WTC11 (cell line): ENCODE results near the gene GIPR. TPM values are rescaled to one million over a fixed set of nuclear protein-coding genes. Genes with fewer than 3 reads are reported as not detected.

Source experiments
- ATAC-seq: fragments of 200-7000 bp; cut with Tn5 transposase; 2 replicates; pipeline ENCODE4 v1.10.0; 2021; ENCODE audit warnings: mild to moderate bottlenecking, moderate library complexity
- CTCF ChIA-PET: fragments of 300-600 bp; sonication (Branson Sonifier 250); formaldehyde crosslinking; loops from one replicate; lab custom pipeline; 2021; ENCODE audit warnings: antibody characterized with exemption; lab: Charles Lee
- POLR2A ChIA-PET: fragments of 350-600 bp; sonication (Branson Sonifier 250); formaldehyde crosslinking; loops from one replicate; lab custom pipeline; 2021; ENCODE audit warnings: antibody characterized with exemption; lab: Charles Lee
- DNase-seq: peaks from one replicate; pipeline ENCODE4 v3.0.0; 2021; ENCODE audit warnings: low spot score
- H3K27ac Mint-ChIP-seq: 2 replicates; pipeline ENCODE4 v1.8.0; 2021; ENCODE audit warnings: mixed read lengths
- H3K27me3 Mint-ChIP-seq: 2 replicates; pipeline ENCODE4 v1.8.0; 2021; ENCODE audit warnings: low read depth, mild to moderate bottlenecking, moderate library complexity, mixed read lengths
- H3K36me3 Mint-ChIP-seq: 2 replicates; pipeline ENCODE4 v1.8.0; 2021; ENCODE audit warnings: mixed read lengths
- H3K4me1 Mint-ChIP-seq: 2 replicates; pipeline ENCODE4 v1.8.0; 2022; ENCODE audit warnings: mixed read lengths
- H3K4me3 Mint-ChIP-seq: 2 replicates; pipeline ENCODE4 v1.8.0; 2021; ENCODE audit warnings: mild to moderate bottlenecking, moderate library complexity, mixed read lengths
- H3K9me3 Mint-ChIP-seq: 2 replicates; pipeline ENCODE4 v1.8.0; 2021; ENCODE audit warnings: mixed read lengths
- CREM ChIP-seq: sonication (generic); formaldehyde crosslinking; IDR thresholded peaks from 2 replicates; pipeline ENCODE4 v1.8.1; 2022; ENCODE audit warnings: mild to moderate bottlenecking, missing genetic modification reagents, moderate library complexity
- ETV6 ChIP-seq: sonication (generic); formaldehyde crosslinking; IDR thresholded peaks from 2 replicates; pipeline ENCODE4 v1.8.1; 2022; ENCODE audit warnings: mild to moderate bottlenecking, missing genetic modification reagents
- FOXP1 ChIP-seq: sonication (generic); formaldehyde crosslinking; IDR thresholded peaks from 2 replicates; pipeline ENCODE4 v1.8.0; 2022; ENCODE audit warnings: missing genetic modification reagents, mild to moderate bottlenecking, moderate library complexity, borderline replicate concordance
- JAZF1 ChIP-seq: fragments of 250-450 bp; sonication (Bioruptor Pico); IDR thresholded peaks from 2 replicates; pipeline ENCODE4 v1.9.0; 2021; ENCODE audit warnings: moderate library complexity, mild to moderate bottlenecking, inconsistent platforms
- NFATC4 ChIP-seq: fragments of 250-450 bp; sonication (Bioruptor Pico); IDR thresholded peaks from 2 replicates; pipeline ENCODE4 v1.9.0; 2021; ENCODE audit warnings: mild to moderate bottlenecking
- NFYB ChIP-seq: sonication (generic); formaldehyde crosslinking; conservative IDR thresholded peaks from 2 replicates; pipeline ENCODE4 v1.8.0; 2022; ENCODE audit warnings: low read depth, missing genetic modification reagents
- RORB ChIP-seq: fragments of 250-450 bp; sonication (Bioruptor Pico); IDR thresholded peaks from 2 replicates; pipeline ENCODE4 v1.9.0; 2021; ENCODE audit warnings: mild to moderate bottlenecking
- SP1 ChIP-seq: sonication (generic); formaldehyde crosslinking; conservative IDR thresholded peaks from 2 replicates; pipeline ENCODE4 v1.8.1; 2022; ENCODE audit warnings: missing genetic modification reagents
- TEAD4 ChIP-seq: sonication (generic); formaldehyde crosslinking; IDR thresholded peaks from 2 replicates; pipeline ENCODE4 v1.8.0; 2022; ENCODE audit warnings: mild to moderate bottlenecking, missing genetic modification reagents
- total RNA-seq: library from RNA; stranded (reverse); gene quantifications from 3 replicates; pipeline ENCODE4 v1.2.3, GENCODE V29; 2021
- TF ChIP-seq, protein P1 (sequence below): sonication (generic); formaldehyde crosslinking; IDR thresholded peaks from 2 replicates; pipeline ENCODE4 v1.8.1; 2023; ENCODE audit warnings: mild to moderate bottlenecking, missing genetic modification reagents
- TF ChIP-seq, protein P2 (sequence below): sonication (generic); formaldehyde crosslinking; IDR thresholded peaks from 2 replicates; pipeline ENCODE4 v1.8.1; 2023; ENCODE audit warnings: mild to moderate bottlenecking, missing genetic modification reagents
- TF ChIP-seq, protein P3 (sequence below): sonication (generic); formaldehyde crosslinking; IDR thresholded peaks from 2 replicates; pipeline ENCODE4 v1.8.0; 2023; ENCODE audit warnings: missing genetic modification reagents
- TF ChIP-seq, protein P4 (sequence below): fragments of 250-450 bp; sonication (Bioruptor Pico); IDR thresholded peaks from 2 replicates; pipeline ENCODE4 v1.9.0; 2021; ENCODE audit warnings: mild to moderate bottlenecking
- TF ChIP-seq, protein P5 (sequence below): sonication (generic); formaldehyde crosslinking; IDR thresholded peaks from 2 replicates; pipeline ENCODE4 v1.8.1; 2023; ENCODE audit warnings: mild to moderate bottlenecking, missing genetic modification reagents, borderline replicate concordance
- TF ChIP-seq, protein P6 (sequence below): sonication (generic); formaldehyde crosslinking; IDR thresholded peaks from 2 replicates; pipeline ENCODE4 v1.8.1; 2023; ENCODE audit warnings: mild to moderate bottlenecking, moderate library complexity, missing genetic modification reagents
- TF ChIP-seq, protein P7 (sequence below): sonication (generic); formaldehyde crosslinking; IDR thresholded peaks from 2 replicates; pipeline ENCODE4 v1.8.0; 2022; ENCODE audit warnings: mild to moderate bottlenecking, missing genetic modification reagents

Gene GIPR
- total RNA-seq, 1 experiment from 2014 or later = 1.8 TPM

DNA sequence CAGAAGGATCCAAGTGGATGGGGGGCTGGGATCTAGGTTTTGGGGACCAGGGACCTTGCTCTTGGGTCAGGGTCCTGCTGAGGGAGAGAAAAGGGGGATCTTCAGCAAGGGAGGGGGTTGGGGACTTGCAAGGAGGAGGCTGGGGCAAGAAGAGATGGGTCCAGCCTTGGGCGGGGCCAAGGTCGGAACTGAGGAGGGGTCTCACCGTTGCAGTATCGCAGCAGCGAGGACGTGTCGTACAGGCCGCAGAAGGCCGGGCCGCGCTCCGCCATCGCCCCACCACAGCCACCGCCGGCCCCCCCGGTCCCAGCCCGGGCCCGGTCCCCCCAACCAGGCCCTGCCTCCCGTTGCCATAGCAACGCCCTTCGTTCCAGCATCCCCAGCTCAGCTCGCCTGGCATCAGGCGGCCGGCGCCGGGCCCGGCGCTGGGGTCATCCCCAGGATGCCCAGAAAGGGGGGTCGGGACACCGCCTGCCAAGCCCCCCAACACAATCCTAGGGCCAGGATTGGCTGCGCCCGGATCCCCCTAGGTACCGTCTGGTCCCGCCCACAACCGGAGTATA, 22.9 kb upstream of the GIPR start:
- H3K4me3 Mint-ChIP-seq = peak overlapping the region; percentile 86
- ATAC-seq (no peak), DNase-seq (no peak)
- H3K27ac Mint-ChIP-seq = no peak overlapping the region
- ChIA-PET CTCF (interaction anchor here (0.6 to 1.7 kb wide), 21 partner anchors 9 to 241 kb away, joined by 3 to 17 read pairs (median 7); partner anchors contain the start of genes GIPR, PPP1R13L, QPCTL and SIX5), POLR2A (interaction anchor here (1.0 to 1.4 kb wide), 2 partner anchors 32 to 124 kb away, joined by 4 to 7 read pairs; partner anchors contain the start of gene SIX5)
- no peaks in the 10 kb centered on the region for H3K36me3 Mint-ChIP-seq
- no peaks in the 10 kb centered on the region for H3K9me3 Mint-ChIP-seq
- H3K4me1 Mint-ChIP-seq = peaks cover 33% of the 10 kb centered on the region
- peaks cover 24% of the 10 kb centered on the region for H3K27me3 Mint-ChIP-seq
- TF ChIP-seq, protein P1, sequence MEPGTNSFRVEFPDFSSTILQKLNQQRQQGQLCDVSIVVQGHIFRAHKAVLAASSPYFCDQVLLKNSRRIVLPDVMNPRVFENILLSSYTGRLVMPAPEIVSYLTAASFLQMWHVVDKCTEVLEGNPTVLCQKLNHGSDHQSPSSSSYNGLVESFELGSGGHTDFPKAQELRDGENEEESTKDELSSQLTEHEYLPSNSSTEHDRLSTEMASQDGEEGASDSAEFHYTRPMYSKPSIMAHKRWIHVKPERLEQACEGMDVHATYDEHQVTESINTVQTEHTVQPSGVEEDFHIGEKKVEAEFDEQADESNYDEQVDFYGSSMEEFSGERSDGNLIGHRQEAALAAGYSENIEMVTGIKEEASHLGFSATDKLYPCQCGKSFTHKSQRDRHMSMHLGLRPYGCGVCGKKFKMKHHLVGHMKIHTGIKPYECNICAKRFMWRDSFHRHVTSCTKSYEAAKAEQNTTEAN (CRISPR knock-in tag) = no peak
- TF ChIP-seq TEAD4 = no peak
- TF ChIP-seq, protein P2, sequence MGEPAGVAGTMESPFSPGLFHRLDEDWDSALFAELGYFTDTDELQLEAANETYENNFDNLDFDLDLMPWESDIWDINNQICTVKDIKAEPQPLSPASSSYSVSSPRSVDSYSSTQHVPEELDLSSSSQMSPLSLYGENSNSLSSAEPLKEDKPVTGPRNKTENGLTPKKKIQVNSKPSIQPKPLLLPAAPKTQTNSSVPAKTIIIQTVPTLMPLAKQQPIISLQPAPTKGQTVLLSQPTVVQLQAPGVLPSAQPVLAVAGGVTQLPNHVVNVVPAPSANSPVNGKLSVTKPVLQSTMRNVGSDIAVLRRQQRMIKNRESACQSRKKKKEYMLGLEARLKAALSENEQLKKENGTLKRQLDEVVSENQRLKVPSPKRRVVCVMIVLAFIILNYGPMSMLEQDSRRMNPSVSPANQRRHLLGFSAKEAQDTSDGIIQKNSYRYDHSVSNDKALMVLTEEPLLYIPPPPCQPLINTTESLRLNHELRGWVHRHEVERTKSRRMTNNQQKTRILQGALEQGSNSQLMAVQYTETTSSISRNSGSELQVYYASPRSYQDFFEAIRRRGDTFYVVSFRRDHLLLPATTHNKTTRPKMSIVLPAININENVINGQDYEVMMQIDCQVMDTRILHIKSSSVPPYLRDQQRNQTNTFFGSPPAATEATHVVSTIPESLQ (CRISPR knock-in tag) = no peak
- TF ChIP-seq RORB (CRISPR knock-in tag) = no peak
- TF ChIP-seq, protein P3, sequence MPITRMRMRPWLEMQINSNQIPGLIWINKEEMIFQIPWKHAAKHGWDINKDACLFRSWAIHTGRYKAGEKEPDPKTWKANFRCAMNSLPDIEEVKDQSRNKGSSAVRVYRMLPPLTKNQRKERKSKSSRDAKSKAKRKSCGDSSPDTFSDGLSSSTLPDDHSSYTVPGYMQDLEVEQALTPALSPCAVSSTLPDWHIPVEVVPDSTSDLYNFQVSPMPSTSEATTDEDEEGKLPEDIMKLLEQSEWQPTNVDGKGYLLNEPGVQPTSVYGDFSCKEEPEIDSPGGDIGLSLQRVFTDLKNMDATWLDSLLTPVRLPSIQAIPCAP = no peak
- TF ChIP-seq NFATC4 (CRISPR knock-in tag) = no peak
- no peak for TF ChIP-seq NFYB
- TF ChIP-seq, protein P4, sequence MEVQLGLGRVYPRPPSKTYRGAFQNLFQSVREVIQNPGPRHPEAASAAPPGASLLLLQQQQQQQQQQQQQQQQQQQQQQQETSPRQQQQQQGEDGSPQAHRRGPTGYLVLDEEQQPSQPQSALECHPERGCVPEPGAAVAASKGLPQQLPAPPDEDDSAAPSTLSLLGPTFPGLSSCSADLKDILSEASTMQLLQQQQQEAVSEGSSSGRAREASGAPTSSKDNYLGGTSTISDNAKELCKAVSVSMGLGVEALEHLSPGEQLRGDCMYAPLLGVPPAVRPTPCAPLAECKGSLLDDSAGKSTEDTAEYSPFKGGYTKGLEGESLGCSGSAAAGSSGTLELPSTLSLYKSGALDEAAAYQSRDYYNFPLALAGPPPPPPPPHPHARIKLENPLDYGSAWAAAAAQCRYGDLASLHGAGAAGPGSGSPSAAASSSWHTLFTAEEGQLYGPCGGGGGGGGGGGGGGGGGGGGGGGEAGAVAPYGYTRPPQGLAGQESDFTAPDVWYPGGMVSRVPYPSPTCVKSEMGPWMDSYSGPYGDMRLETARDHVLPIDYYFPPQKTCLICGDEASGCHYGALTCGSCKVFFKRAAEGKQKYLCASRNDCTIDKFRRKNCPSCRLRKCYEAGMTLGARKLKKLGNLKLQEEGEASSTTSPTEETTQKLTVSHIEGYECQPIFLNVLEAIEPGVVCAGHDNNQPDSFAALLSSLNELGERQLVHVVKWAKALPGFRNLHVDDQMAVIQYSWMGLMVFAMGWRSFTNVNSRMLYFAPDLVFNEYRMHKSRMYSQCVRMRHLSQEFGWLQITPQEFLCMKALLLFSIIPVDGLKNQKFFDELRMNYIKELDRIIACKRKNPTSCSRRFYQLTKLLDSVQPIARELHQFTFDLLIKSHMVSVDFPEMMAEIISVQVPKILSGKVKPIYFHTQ (CRISPR knock-in tag) = no peak
- no peak for TF ChIP-seq SP1
- TF ChIP-seq ETV6 (CRISPR knock-in tag) = no peak
- TF ChIP-seq CREM (CRISPR knock-in tag) = no peak

DNA sequence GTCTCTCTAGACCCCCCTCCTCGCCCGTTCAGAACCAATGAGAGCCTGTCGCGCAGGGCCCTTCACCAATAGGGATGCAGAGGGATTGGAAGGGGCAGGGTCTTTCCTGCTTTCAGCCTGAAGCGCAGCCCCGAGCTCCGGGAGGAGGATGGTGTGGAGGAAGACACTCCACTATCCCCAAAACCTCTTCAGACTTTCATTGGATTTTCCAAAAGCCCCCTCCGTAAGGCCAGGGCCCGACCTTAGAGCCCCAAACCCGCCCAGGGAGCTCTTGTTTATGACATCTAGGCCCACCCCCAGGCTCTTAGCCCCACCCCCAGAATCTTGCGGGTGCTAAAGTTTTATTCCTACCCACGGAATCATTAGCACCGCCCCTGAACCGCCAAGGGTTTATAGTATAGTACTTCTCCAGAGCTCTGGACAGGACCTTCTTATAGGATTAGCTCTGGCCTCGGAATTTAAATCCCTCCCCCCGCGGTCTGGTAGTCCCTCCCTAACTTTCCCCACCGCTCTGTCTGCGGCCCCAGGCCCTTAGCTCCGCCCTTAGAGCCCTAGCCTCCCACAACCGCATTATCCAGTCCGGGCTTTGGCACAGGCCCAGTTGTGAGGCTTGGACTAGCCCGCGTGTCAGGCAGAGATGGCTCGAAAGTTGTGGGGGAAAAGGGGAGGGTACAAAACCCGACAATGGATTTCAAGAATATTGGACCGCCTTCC, 22.2 kb upstream of the GIPR start:
- CTCF ChIA-PET = interaction anchor here (0.6 to 1.7 kb wide), 22 partner anchors 8 to 241 kb away, joined by 3 to 17 read pairs (median 7); partner anchors contain the start of genes GIPR, PPP1R13L, QPCTL and SIX5
- Mint-ChIP-seq H3K36me3 (no peaks in the 10 kb centered on the region), H3K4me1 (peaks cover 31% of the 10 kb centered on the region), H3K9me3 (no peaks in the 10 kb centered on the region), H3K27me3 (peaks cover 24% of the 10 kb centered on the region), H3K4me3 (peak overlapping the region; percentile 74), H3K27ac (no peak overlapping the region)
- POLR2A ChIA-PET = interaction anchor here (0.6 to 1.4 kb wide), 4 partner anchors 31 to 123 kb away, joined by 3 to 8 read pairs (median 6); partner anchors contain the start of gene SIX5
- DNase-seq (peak; percentile 91), ATAC-seq (peak; percentile 62)
- TF ChIP-seq, protein P1 (CRISPR knock-in tag) = no peak
- TF ChIP-seq, protein P5, sequence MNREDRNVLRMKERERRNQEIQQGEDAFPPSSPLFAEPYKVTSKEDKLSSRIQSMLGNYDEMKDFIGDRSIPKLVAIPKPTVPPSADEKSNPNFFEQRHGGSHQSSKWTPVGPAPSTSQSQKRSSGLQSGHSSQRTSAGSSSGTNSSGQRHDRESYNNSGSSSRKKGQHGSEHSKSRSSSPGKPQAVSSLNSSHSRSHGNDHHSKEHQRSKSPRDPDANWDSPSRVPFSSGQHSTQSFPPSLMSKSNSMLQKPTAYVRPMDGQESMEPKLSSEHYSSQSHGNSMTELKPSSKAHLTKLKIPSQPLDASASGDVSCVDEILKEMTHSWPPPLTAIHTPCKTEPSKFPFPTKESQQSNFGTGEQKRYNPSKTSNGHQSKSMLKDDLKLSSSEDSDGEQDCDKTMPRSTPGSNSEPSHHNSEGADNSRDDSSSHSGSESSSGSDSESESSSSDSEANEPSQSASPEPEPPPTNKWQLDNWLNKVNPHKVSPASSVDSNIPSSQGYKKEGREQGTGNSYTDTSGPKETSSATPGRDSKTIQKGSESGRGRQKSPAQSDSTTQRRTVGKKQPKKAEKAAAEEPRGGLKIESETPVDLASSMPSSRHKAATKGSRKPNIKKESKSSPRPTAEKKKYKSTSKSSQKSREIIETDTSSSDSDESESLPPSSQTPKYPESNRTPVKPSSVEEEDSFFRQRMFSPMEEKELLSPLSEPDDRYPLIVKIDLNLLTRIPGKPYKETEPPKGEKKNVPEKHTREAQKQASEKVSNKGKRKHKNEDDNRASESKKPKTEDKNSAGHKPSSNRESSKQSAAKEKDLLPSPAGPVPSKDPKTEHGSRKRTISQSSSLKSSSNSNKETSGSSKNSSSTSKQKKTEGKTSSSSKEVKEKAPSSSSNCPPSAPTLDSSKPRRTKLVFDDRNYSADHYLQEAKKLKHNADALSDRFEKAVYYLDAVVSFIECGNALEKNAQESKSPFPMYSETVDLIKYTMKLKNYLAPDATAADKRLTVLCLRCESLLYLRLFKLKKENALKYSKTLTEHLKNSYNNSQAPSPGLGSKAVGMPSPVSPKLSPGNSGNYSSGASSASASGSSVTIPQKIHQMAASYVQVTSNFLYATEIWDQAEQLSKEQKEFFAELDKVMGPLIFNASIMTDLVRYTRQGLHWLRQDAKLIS = no peak
- TF ChIP-seq FOXP1 (CRISPR knock-in tag) = 0 out of 2 replicates have a peak, but pooled peaks have one; percentile 22
- TF ChIP-seq, protein P6, sequence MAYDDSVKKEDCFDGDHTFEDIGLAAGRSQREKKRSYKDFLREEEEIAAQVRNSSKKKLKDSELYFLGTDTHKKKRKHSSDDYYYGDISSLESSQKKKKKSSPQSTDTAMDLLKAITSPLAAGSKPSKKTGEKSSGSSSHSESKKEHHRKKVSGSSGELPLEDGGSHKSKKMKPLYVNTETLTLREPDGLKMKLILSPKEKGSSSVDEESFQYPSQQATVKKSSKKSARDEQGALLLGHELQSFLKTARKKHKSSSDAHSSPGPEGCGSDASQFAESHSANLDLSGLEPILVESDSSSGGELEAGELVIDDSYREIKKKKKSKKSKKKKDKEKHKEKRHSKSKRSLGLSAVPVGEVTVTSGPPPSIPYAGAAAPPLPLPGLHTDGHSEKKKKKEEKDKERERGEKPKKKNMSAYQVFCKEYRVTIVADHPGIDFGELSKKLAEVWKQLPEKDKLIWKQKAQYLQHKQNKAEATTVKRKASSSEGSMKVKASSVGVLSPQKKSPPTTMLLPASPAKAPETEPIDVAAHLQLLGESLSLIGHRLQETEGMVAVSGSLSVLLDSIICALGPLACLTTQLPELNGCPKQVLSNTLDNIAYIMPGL = no peak
- TF ChIP-seq, protein P7, sequence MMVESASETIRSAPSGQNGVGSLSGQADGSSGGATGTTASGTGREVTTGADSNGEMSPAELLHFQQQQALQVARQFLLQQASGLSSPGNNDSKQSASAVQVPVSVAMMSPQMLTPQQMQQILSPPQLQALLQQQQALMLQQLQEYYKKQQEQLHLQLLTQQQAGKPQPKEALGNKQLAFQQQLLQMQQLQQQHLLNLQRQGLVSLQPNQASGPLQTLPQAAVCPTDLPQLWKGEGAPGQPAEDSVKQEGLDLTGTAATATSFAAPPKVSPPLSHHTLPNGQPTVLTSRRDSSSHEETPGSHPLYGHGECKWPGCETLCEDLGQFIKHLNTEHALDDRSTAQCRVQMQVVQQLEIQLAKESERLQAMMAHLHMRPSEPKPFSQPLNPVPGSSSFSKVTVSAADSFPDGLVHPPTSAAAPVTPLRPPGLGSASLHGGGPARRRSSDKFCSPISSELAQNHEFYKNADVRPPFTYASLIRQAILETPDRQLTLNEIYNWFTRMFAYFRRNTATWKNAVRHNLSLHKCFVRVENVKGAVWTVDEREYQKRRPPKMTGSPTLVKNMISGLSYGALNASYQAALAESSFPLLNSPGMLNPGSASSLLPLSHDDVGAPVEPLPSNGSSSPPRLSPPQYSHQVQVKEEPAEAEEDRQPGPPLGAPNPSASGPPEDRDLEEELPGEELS (CRISPR knock-in tag) = no peak
- no peak for TF ChIP-seq JAZF1
